Naive thymus-derived CD8-positive, alpha-beta T cell (primary cell): ENCODE data around the gene DHRS1. TPM values are rescaled to one million over a fixed set of nuclear protein-coding genes. Genes with fewer than 3 reads are reported as not detected.

Experiments
- ATAC-seq, 2 donors: fragments of 150-1000 bp; cut with Tn5 transposase in 1 of 2; sonication (Bioruptor Pico), chemical (Tn5 transposase) in 1 of 2; 1 replicate in 1 of 2; 2 replicates in 1 of 2; pipeline ENCODE4 v1.10.0; 2021; ENCODE audit warnings: mild to moderate bottlenecking in 2 of 2, moderate library complexity in 2 of 2
- POLR2A ChIA-PET: fragments of 350-600 bp; sonication (Branson Sonifier 250); formaldehyde crosslinking; loops from one replicate; lab custom pipeline; 2021; ENCODE audit warnings: antibody characterized with exemption; lab: Charles Lee
- DNase-seq, 10 donors: peaks; one replicate each; pipeline versions ENCODE4 v3.0.0 to v3.0.0-alpha.2; 2020 to 2022
- H3K27ac Mint-ChIP-seq, 10 donors: one replicate each; pipeline ENCODE4 v1.8.0; 2020 to 2022; ENCODE audit warnings: mild to moderate bottlenecking in 10 of 10, mixed read lengths in 10 of 10, moderate library complexity in 4 of 10, inconsistent platforms in 1 of 10
- H3K27me3 Mint-ChIP-seq, 5 donors: one replicate each; pipeline ENCODE4 v1.8.0; 2021 to 2022; ENCODE audit warnings: mixed read lengths in 5 of 5
- H3K36me3 Mint-ChIP-seq, 3 donors: one replicate each; pipeline ENCODE4 v1.8.0; 2020 to 2022; ENCODE audit warnings: mixed read lengths in 3 of 3, mild to moderate bottlenecking in 2 of 3, inconsistent platforms in 1 of 3
- H3K4me1 Mint-ChIP-seq, 4 donors: one replicate each; pipeline ENCODE4 v1.8.0; 2021 to 2022; ENCODE audit warnings: mixed read lengths in 4 of 4
- H3K4me3 Mint-ChIP-seq, 10 donors: one replicate each; pipeline ENCODE4 v1.8.0; 2020 to 2022; ENCODE audit warnings: mild to moderate bottlenecking in 10 of 10, mixed read lengths in 10 of 10, moderate library complexity in 6 of 10, inconsistent platforms in 1 of 10
- H3K9me3 Mint-ChIP-seq, 9 donors: one replicate each; pipeline ENCODE4 v1.8.0; 2020 to 2022; ENCODE audit warnings: mixed read lengths in 9 of 9, mild to moderate bottlenecking in 3 of 9, inconsistent platforms in 1 of 9, moderate library complexity in 1 of 9
- polyA plus RNA-seq, 3 donors: library from polyadenylated mRNA; unstranded; fragments of 300-500 nt; fragmentation: Illumina TruSeq; gene quantifications; one replicate each; pipeline ENCODE4 v1.2.3, GENCODE V29; 2021
- total RNA-seq, 8 experiments: library from RNA in 2 of 8; stranded (reverse) in 2 of 8; gene quantifications; one replicate each; pipeline ENCODE4 v1.2.3 and lab custom pipeline; 2021 to 2026

Gene DHRS1
- total and polyA plus RNA-seq, 5 experiments from 2014 or later, result 19.6 to 34.2 (median 22.4) TPM

DNA sequence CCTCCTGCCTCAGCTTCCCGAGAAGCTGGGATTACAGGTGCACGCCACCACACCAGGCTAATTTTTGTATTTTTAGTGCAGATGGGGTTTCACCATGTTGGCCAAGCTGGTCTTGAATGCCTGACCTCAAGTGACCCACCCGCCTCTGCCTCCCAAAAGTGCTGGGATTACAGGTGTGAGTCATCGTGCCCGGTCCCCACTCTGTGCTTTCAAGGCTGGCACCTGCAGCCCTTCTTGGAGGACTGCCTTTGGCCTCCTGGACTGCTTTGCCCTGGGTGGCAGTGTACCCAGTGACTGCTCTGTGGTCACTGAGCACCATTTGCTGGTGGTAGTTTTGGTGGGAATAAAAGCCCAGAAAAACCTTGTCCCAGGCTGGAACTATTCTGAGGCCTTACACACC is 12.6 kb downstream of the DHRS1 start:
- POLR2A ChIA-PET, result no interaction called here
- Mint-ChIP-seq H3K36me3 (peaks cover 0 to 30% (median 11%) of the 10 kb centered on the region in 3 donors), H3K27ac (peak overlapping the region in 2 of 10 donors; percentile 78 to 81), H3K9me3 (no peaks in the 10 kb centered on the region), H3K27me3 (no peaks in the 10 kb centered on the region), H3K4me3 (no peak overlapping the region), H3K4me1 (peaks cover 2 to 16% (median 10%) of the 10 kb centered on the region in 4 donors)
- ATAC-seq, result no peak
- DNase-seq, result no peak

DNA sequence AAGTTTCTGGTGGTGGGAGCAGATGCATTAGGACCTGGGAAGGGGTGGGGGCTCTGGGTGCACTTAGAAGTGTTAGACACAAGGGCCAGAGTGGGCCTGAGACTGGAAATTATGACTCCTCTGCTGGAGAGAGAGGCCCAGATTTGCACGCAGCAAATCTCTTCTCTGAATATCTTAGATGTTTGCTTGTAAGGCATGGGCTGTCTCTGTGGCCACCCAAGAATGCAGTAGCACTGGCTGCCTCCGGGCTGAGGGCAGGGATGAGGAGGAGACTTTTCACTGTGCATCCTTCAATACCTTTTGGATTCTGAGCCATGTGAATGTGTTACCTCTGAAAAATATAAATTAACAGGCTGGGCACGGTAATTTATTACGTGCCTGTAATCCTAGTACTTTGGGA is 14.2 kb downstream of the DHRS1 start:
- no peaks in the 10 kb centered on the region for H3K9me3 Mint-ChIP-seq
- H3K27me3 Mint-ChIP-seq, result no peaks in the 10 kb centered on the region
- POLR2A ChIA-PET, result no interaction called here
- peaks cover 0 to 14% (median under 1%) of the 10 kb centered on the region in 3 donors for H3K36me3 Mint-ChIP-seq
- no peak for ATAC-seq
- peak overlapping the region in 3 of 10 donors; percentile 8 to 83 (median 66) for H3K27ac Mint-ChIP-seq
- peaks cover 3 to 21% (median 12%) of the 10 kb centered on the region in 4 donors for H3K4me1 Mint-ChIP-seq
- DNase-seq, result no peak
- H3K4me3 Mint-ChIP-seq, result no peak overlapping the region

DNA sequence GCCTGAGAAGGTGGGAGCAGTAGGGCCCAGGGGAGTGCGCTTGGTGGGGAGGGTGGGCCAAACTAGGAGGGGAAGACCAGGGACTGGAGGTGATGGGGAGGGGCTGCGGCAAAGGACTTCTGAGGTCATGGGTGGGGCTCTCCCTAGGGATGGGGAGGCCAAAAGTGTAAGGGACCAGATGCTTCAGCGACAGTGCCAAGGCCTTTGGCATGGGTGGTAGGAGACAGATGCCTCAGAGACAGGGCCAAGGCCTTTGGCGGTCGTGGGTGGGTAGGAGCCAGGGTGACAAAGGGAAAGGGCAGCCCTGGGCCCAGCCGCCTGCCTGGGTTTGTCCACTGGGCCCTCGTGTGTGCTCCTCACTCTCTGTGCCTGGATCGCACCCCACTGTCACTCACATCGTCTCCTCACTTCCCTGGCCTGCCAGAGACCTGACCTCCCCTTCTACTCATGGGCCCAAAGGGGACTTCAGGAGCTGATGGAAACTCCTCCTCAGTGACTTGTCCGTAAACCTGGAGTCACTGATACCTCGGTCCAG is 15.0 kb downstream of the DHRS1 start:
- POLR2A ChIA-PET, result no interaction called here
- Mint-ChIP-seq H3K9me3 (no peaks in the 10 kb centered on the region), H3K27ac (peak overlapping the region in 4 of 10 donors; percentile 64 to 83 (median 69)), H3K27me3 (no peaks in the 10 kb centered on the region), H3K36me3 (peaks cover 0 to 6% (median 0%) of the 10 kb centered on the region in 3 donors), H3K4me1 (peaks cover 7 to 23% (median 15%) of the 10 kb centered on the region in 4 donors), H3K4me3 (no peak overlapping the region)
- DNase-seq (no peak), ATAC-seq (no peak)

DNA sequence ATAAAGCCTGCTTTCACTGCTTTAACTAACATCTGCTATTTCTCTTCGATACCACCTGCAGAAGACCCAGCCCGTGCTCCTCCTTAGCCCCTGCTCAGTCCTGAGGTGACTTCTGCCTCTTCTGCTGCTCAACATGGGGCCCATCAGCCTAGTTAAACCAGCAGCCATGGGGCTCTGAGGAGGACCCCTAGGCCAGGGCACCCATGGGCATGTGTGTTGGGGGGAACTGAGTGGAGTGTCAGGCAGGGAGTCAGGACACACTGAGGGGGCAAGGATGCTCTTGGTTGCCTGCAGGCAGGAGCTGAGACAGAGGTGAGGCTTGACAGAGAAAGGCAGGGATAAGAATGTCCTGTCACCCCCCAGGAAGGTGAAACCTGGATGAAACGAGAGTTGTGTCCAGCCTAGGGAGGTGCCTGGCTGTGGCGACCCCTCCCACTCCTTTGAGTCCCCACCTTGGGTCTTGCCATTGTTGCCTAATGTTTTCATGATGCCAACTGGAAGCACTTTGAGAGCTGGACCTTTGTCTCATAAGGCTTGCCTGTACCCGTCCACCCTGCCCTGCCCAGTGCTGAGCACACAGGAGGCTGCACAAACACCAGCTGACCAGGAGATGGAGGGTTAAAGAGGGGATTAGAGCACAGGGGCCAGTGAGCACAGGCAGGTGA is 15.7 kb downstream of the DHRS1 start:
- POLR2A ChIA-PET, result interaction anchor here (0.6 kb wide), 1 partner anchor 87 kb away, joined by 3 read pairs; no protein-coding TSS in a partner anchor

DNA sequence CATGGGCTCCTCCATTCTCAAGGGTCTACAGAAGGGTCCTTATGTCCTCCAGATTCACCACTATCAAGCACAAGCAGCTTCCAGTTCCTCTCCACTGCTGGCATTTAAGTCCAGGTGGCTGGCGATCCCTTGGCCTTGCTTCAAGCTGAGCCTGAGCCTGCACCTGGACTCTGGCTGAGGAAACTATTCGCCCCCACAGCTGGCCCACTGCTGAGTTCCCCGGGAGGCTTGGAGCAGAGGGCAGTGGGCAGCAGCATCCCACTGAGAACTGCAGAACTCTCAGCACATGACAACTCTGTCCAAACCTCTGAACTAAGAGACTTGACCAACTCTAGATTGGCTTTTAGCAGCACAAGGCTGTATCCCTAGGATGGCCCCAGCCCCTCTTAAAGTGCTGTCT is 16.8 kb downstream of the DHRS1 start:
- H3K4me3 Mint-ChIP-seq, result no peak overlapping the region
- no peaks in the 10 kb centered on the region for H3K27me3 Mint-ChIP-seq
- no peak for DNase-seq
- ATAC-seq, result no peak
- peak overlapping the region in 3 of 10 donors; percentile 6 to 54 (median 32) for H3K27ac Mint-ChIP-seq
- POLR2A ChIA-PET, result interaction anchor here (0.5 kb wide), 1 partner anchor 39 kb away, joined by 5 read pairs; no protein-coding TSS in a partner anchor
- H3K36me3 Mint-ChIP-seq, result no peaks in the 10 kb centered on the region
- peaks cover 18 to 39% (median 27%) of the 10 kb centered on the region in 4 donors for H3K4me1 Mint-ChIP-seq
- no peaks in the 10 kb centered on the region for H3K9me3 Mint-ChIP-seq

More for the DNA sequence above, 15.7 kb downstream of the DHRS1 start:
- no peak overlapping the region for H3K4me3 Mint-ChIP-seq
- peaks cover 0 to 3% (median 0%) of the 10 kb centered on the region in 3 donors for H3K36me3 Mint-ChIP-seq
- ATAC-seq, result no peak
- DNase-seq, result no peak
- peaks cover 12 to 27% (median 20%) of the 10 kb centered on the region in 4 donors for H3K4me1 Mint-ChIP-seq
- peak overlapping the region in 4 of 10 donors; percentile 59 to 83 (median 64) for H3K27ac Mint-ChIP-seq
- H3K9me3 Mint-ChIP-seq, result no peaks in the 10 kb centered on the region
- H3K27me3 Mint-ChIP-seq, result no peaks in the 10 kb centered on the region

DNA sequence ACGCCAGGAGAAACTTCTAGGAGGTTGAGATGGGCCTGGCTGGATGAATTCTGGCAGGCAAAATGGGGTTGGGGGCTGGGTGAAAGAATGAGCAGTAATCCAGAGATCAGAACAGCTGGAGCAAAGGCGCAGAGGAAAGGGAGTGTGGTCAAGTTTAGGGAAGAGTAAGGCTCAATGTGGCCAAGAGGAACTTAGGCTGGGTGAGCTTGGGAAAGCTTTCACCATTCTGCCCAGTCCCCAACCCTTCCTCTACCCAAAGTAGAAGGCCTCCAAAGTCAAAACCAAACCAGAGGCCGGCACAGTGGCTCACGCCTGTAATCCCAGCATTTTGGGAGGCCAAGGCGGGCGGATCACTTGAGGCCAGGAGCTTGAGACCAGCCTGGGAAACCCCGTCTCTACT is 17.9 kb downstream of the DHRS1 start:
- Mint-ChIP-seq H3K9me3 (no peaks in the 10 kb centered on the region), H3K36me3 (no peaks in the 10 kb centered on the region), H3K4me3 (no peak overlapping the region), H3K27ac (peak overlapping the region in 4 of 10 donors; percentile 26 to 70 (median 46)), H3K4me1 (peaks cover 25 to 49% (median 33%) of the 10 kb centered on the region in 4 donors), H3K27me3 (no peaks in the 10 kb centered on the region)
- POLR2A ChIA-PET, result interaction anchor here (2.4 kb wide), 1 partner anchor 10 kb away, joined by 13 read pairs; the partner anchor contains the start of gene RABGGTA
- no peak for ATAC-seq
- no peak for DNase-seq

DNA sequence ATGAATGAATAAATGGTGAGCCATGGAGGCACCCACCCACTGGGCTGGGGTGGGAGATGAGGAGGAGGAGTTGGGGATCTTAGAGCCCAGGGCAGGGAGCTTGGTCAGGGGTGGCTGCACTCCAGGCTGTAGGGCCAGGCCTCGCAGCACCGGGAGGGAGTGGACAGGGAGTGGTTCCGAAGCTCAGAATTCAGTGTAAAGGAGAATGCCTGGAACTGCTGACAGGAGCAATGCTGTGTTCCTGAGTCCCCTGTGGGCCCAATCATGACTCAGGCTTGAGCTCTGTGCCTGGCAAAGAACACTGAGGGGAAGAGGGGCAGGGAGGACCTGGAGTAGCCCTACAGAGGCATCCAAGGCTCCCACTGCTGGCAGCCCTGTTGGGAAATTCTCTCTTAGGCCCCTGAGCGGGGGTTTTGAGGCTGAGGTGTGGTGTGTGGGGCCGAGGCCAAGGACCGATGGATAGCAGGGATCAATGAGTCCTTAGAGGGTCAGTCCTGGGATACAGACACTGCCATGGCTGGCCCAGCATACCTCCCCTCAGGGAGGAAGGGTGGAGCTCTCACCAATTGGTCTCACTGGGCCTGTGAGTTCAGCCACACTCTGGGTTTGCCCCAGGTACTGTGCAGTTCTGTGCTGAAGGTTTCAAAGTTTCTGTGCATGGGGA is 18.7 kb downstream of the DHRS1 start:
- Mint-ChIP-seq H3K27me3 (no peaks in the 10 kb centered on the region), H3K4me1 (peaks cover 25 to 50% (median 34%) of the 10 kb centered on the region in 4 donors), H3K36me3 (no peaks in the 10 kb centered on the region), H3K27ac (peak overlapping the region in 6 of 10 donors; percentile 26 to 93 (median 47)), H3K9me3 (no peaks in the 10 kb centered on the region), H3K4me3 (no peak overlapping the region)
- DNase-seq, result peak in 1 of 10 donors; percentile 45
- POLR2A ChIA-PET, result interaction anchor here (0.7 to 2.4 kb wide), 4 partner anchors 10 to 69 kb away, joined by 3 to 13 read pairs (median 6); partner anchors contain the start of genes DHRS1, NOP9 and RABGGTA
- no peak for ATAC-seq

DNA sequence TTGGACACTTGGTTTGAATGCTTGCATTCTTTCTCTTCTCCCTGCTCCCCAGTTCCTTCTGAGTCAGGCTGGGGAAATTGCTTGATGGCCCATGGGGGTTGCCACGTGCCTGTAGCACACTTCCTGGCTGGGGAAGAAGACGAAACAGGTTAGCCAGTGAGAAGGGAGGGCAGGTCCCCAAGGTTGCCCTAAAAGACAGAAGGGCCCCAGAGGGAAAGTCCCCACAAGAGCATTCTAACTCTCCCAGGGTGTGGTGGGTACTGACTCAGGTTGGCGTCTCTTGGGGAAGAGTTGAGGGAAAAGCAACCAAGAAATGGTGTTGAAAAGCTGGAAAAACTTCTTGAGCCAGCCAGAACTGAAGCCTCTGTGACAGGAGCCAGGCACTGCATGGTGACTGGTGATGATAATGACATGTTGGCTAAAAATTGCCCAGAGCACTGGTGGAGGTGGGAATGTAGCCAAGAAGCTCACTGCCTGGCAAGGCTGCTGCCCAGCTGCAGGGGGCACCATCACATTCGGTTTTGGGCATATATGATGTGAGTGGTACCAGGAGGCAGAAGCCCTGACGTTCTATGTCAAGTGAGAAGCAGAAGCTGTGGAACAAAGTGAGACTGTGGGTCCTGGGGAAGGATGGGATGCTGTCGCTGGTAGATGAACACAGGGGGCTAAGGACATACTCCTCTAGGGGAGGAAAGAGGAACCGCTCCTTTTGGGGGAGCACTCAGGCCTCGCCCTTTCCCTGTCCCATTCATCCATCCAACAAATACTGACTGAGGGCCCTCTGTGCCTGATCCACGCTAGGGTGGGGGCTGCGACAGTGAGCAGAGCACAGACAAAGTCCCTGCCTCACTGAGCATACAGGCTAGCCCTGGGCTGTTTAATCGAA is 20.0 kb downstream of the DHRS1 start:
- Mint-ChIP-seq H3K4me1 (peaks cover 25 to 57% (median 35%) of the 10 kb centered on the region in 4 donors), H3K4me3 (peak overlapping the region in 8 of 10 donors; percentile 4 to 62 (median 27)), H3K9me3 (no peaks in the 10 kb centered on the region), H3K27ac (peak overlapping the region; percentile 57 to 93 (median 86)), H3K27me3 (no peaks in the 10 kb centered on the region), H3K36me3 (no peaks in the 10 kb centered on the region)
- peak in 9 of 10 donors; percentile 16 to 63 (median 37) for DNase-seq
- POLR2A ChIA-PET, result interaction anchor here (0.7 to 2.4 kb wide), 6 partner anchors 8 to 67 kb away, joined by 3 to 13 read pairs (median 4); partner anchors contain the start of genes DHRS1, NOP9 and RABGGTA
- ATAC-seq, result peak; percentile 92 to 95

DNA sequence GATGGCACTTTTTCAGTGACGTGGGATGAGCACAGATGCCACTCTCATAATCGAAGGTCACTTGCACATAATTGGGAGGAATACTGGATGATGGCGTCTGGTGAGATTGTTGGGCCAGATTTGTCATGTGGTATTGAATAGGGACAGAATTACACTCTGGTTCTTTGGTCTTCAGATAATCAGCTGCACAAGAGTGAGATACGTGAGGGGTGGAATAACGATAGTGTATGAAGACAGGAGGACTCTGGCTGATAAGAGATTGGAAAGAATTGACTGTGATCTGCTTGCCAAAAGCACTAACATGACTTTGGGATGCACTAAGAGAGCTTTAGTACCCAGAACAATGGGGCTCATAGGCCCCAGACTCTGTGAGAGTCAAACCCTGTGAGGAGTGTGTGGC is 21.2 kb downstream of the DHRS1 start:
- Mint-ChIP-seq H3K4me1 (peaks cover 30 to 67% (median 45%) of the 10 kb centered on the region in 4 donors), H3K36me3 (no peaks in the 10 kb centered on the region), H3K27me3 (no peaks in the 10 kb centered on the region), H3K4me3 (peak overlapping the region in 4 of 10 donors; percentile 20 to 43 (median 36)), H3K27ac (peak overlapping the region; percentile 11 to 88 (median 62)), H3K9me3 (no peaks in the 10 kb centered on the region)
- no peak for DNase-seq
- ATAC-seq, result no peak
- POLR2A ChIA-PET, result interaction anchor here (0.9 kb wide), 1 partner anchor 53 kb away, joined by 3 read pairs; no protein-coding TSS in a partner anchor

DNA sequence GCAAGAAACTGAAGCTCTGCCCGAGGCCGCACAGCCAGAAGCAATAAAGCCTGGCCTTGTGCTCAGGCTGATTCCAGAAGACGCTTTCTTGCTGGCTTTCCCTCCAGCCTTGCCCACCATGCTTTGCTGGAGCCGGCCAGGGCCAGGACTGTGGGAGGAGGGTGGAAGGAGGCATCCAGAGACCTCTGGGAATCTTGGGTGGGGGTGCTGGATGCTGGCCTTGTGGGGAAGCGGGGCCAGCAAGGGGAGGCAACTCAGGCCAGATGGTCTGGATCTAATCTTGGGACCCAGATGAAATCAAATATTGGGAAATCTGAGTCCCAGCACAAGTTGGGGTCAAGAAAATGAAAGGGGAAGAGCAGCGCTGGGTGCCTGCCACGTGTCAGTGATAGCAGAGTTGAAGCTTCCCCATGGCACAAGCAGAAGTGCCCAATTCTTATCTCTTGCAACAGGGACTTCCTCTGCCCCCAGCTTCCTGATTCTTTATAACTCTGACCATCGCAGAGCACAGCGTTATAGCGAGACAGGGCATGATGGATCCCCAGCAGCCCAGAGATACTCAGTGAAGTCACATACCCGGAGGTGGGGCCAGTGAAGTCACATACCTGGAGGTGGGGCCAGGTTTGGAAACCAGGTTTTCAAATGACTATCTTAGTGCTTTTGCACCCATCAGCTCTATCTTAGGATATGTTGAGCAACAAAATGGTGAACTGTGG is 21.8 kb downstream of the DHRS1 start:
- Mint-ChIP-seq H3K36me3 (no peaks in the 10 kb centered on the region), H3K4me3 (peak overlapping the region in 3 of 10 donors; percentile 24 to 40 (median 32)), H3K27me3 (no peaks in the 10 kb centered on the region), H3K27ac (peak overlapping the region in 8 of 10 donors; percentile 11 to 88 (median 60)), H3K4me1 (peaks cover 32 to 71% (median 49%) of the 10 kb centered on the region in 4 donors), H3K9me3 (no peaks in the 10 kb centered on the region)
- no peak for DNase-seq
- POLR2A ChIA-PET, result interaction anchor here (0.9 to 1.0 kb wide), 2 partner anchors 20 to 54 kb away, joined by 3 read pairs; no protein-coding TSS in a partner anchor
- ATAC-seq, result no peak

DNA sequence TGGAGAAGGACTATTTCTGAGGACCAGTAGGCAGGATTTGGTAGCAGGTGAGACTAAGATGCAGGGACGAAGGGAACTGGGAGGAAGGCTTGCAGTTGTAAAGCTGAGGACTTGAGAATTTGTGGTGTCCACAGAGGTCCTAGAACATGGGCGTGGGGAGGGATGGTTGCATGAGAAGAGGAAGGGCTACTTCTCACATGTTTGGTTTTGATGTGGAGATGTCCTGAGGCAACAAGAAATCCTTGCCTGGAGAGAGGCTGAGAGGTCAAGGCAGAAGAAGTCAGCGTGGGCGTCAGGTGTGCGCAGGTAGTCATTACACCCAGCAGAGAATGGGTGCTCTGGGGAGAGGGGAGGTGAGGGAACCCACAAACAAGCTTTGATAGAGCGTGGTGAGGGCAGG is 22.5 kb downstream of the DHRS1 start:
- no peaks in the 10 kb centered on the region for H3K9me3 Mint-ChIP-seq
- H3K27ac Mint-ChIP-seq, result peak overlapping the region in 6 of 10 donors; percentile 46 to 81 (median 62)
- ATAC-seq (no peak), DNase-seq (no peak)
- H3K36me3 Mint-ChIP-seq, result no peaks in the 10 kb centered on the region
- H3K27me3 Mint-ChIP-seq, result no peaks in the 10 kb centered on the region
- POLR2A ChIA-PET, result interaction anchor here (1.0 to 1.5 kb wide), 2 partner anchors 14 to 20 kb away, joined by 3 read pairs; no protein-coding TSS in a partner anchor
- peaks cover 37 to 78% (median 56%) of the 10 kb centered on the region in 4 donors for H3K4me1 Mint-ChIP-seq
- peak overlapping the region in 2 of 10 donors; percentile 3 to 45 for H3K4me3 Mint-ChIP-seq
